Activated CD4-positive, alpha-beta memory T cell treated with anti-CD3 and anti-CD28 coated beads for 36 hours (primary cell): ENCODE results near the gene DPP7. TPM values are rescaled to one million over a fixed set of nuclear protein-coding genes. Genes with fewer than 3 reads are reported as not detected.

ENCODE experiments used
- CTCF ChIA-PET: fragments of 350-600 bp; sonication (Branson Sonifier 250); formaldehyde crosslinking; loops from one replicate; lab custom pipeline; 2021; ENCODE audit warnings: antibody characterized with exemption, inconsistent platforms; lab: Charles Lee
- POLR2A ChIA-PET: fragments of 350-600 bp; sonication (Branson Sonifier 250); formaldehyde crosslinking; loops from one replicate; lab custom pipeline; 2021; ENCODE audit warnings: antibody characterized with exemption; lab: Charles Lee
- DNase-seq: peaks from one replicate; pipeline ENCODE4 v3.0.0-alpha.2; 2020
- H3K27ac Mint-ChIP-seq: one replicate; pipeline ENCODE4 v1.8.0; 2021; ENCODE audit warnings: mixed read lengths
- H3K27me3 Mint-ChIP-seq: one replicate; pipeline ENCODE4 v1.8.0; 2021; ENCODE audit warnings: mixed read lengths
- H3K36me3 Mint-ChIP-seq: one replicate; pipeline ENCODE4 v1.8.0; 2021; ENCODE audit warnings: mixed read lengths
- H3K4me1 Mint-ChIP-seq: one replicate; pipeline ENCODE4 v1.8.0; 2021; ENCODE audit warnings: low read depth, mixed read lengths
- H3K4me3 Mint-ChIP-seq: one replicate; pipeline ENCODE4 v1.8.0; 2021; ENCODE audit warnings: mild to moderate bottlenecking, mixed read lengths
- H3K9me3 Mint-ChIP-seq: one replicate; pipeline ENCODE4 v1.8.0; 2021; ENCODE audit warnings: mixed read lengths
- intact Hi-C: fragments of 100-400 bp; cut with micrococcal nuclease; formaldehyde crosslinking; loops from one replicate; pipeline ENCODE4 v1.15.1; 2023
- total RNA-seq, 2 experiments: library from RNA; stranded (reverse); gene quantifications; one replicate each; pipeline ENCODE4 v1.2.3, GENCODE V29; 2021

The DPP7 gene
- total RNA-seq, 2 experiments from 2014 or later, result 195 to 208 TPM

DNA sequence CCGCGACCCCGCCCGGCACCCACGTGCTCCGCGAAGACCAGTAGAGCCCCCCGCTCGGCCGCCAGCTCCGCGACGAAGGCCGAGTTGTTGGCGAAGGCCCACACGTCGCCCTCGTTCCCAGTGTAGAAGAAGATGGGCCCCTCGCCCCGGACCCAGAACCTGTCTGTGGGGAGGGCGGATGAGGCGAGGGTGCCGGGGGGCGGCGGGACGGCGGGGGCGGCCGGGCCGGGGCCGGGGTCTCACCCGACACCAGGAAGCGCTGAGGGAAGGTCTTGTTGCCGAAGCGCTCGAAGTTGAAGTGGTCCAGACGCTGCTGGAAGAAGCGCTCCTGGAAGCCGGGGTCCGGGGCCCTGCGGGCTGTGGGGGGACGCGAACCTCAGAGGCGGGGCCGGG lies 317 bp downstream of the DPP7 start:
- no peak for DNase-seq
- Mint-ChIP-seq H3K27me3 (no peaks in the 10 kb centered on the region), H3K9me3 (no peaks in the 10 kb centered on the region), H3K4me1 (peaks cover 15% of the 10 kb centered on the region), H3K36me3 (peaks cover 5% of the 10 kb centered on the region), H3K27ac (no peak overlapping the region), H3K4me3 (peak overlapping the region; percentile 57)
- CTCF ChIA-PET, result interaction anchor here (0.7 to 3.0 kb wide), 7 partner anchors 18 to 122 kb away, joined by 3 to 15 read pairs (median 4); partner anchors contain the start of genes MAN1B1 and RNF224
- intact Hi-C loops, result loop anchor here (1.0 kb wide), 1 partner anchor 15 kb away; no protein-coding TSS in a partner anchor
- POLR2A ChIA-PET, result interaction anchor here (1.0 to 2.4 kb wide), 7 partner anchors 9 to 575 kb away, joined by 3 to 12 read pairs (median 5); partner anchors contain the start of genes MAN1B1, TPRN and TUBB4B

DNA sequence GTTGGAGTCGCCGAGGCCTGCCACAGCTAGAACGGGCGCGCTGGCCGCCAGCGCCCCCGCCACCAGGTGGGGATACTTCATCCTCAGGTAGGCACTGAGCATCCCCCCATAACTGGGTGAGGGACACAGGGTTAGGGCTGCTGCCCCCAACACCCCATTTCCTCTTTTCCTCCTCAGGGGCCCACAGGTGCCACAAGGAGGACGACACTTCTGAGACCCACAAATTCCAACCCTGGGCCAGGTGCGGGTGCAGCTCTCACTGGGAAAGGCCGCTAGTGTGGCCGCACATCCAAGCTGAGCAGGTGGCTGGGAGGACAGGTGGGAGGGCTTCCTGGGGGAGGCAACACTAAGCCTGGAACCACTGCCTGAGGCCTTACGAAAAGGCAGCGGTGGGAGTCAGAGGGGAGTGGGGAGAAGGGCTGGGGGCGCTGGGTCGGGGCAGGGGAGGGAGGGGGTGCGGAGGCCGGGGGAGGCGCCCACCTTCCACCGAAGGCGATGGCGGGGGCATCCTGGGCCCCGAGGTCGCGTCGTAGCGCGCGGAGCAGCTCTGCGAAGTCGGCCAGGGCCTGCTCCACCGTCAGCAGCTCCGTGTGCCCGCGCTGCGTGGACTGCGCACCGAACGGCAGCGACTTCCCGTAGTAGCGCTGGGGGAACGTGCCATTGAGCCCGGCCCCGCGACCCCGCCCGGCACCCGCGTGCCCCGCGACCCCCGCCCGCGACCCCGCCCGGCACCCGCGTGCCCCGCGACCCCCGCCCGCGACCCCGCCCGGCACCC lies 961 bp downstream of the DPP7 start:
- Mint-ChIP-seq H3K9me3 (no peaks in the 10 kb centered on the region), H3K4me1 (peaks cover 10% of the 10 kb centered on the region), H3K36me3 (peaks cover 8% of the 10 kb centered on the region), H3K27me3 (no peaks in the 10 kb centered on the region), H3K4me3 (peak overlapping the region; percentile 70), H3K27ac (no peak overlapping the region)
- ChIA-PET POLR2A (interaction anchor here (0.5 to 2.4 kb wide), 6 partner anchors 16 to 97 kb away, joined by 3 to 12 read pairs (median 4); partner anchors contain the start of genes MAN1B1 and TPRN), CTCF (interaction anchor here (0.7 to 3.0 kb wide), 7 partner anchors 18 to 123 kb away, joined by 3 to 15 read pairs (median 4); partner anchors contain the start of genes MAN1B1 and RNF224)
- DNase-seq, result peak; percentile 51
- intact Hi-C loops, result loop anchor here (1.0 kb wide), 1 partner anchor 16 kb away; no protein-coding TSS in a partner anchor

DNA sequence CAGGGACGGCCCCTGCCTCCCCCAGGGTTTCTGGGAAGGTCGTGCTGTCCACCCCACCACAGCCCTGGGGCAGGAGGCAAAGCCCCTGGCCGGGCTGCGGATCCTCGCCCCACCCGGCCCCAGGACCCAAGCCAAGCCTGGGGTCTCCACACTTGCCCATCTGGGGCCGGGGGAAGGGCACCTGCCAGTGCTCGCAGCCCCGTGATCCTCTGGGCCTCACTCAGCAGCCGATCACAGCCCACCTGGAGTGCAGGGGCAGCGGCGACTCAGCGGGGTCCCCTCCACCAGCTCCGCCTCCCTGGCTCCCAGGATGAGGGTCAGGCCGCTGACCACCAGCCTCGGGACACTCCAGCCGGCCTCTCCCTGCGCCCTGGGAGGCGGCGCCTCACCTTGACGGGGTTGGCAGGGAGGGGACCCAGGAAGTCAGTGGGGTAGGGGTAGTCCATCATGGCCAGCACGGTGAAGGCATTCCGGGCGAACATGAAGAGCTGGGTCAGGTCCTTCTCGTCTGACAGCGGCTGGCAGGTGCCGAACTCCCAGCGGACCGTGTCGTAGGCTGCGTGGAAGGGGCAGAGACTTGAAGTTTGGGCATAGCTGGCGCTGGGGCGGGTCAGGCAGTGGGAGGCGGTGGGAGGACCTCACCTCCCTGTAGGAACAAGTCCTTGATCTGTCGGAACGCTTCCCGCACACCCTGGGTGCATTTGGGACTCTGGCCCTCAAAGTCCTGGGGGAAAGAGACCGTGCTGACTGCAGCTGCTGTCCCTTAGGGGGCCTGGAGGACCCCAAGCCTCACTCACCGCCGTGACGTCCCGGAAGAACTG lies 1.8 kb downstream of the DPP7 start:
- no peak overlapping the region for H3K27ac Mint-ChIP-seq
- H3K4me1 Mint-ChIP-seq, result peaks cover 10% of the 10 kb centered on the region
- H3K27me3 Mint-ChIP-seq, result no peaks in the 10 kb centered on the region
- intact Hi-C loops, result no loop called here
- CTCF ChIA-PET, result interaction anchor here (1.3 to 3.0 kb wide), 3 partner anchors 17 to 114 kb away, joined by 4 to 15 read pairs (median 4); partner anchors contain the start of gene RNF224
- peaks cover 8% of the 10 kb centered on the region for H3K36me3 Mint-ChIP-seq
- no peak for DNase-seq
- POLR2A ChIA-PET, result interaction anchor here (1.2 to 2.1 kb wide), 2 partner anchors 17 to 26 kb away, joined by 5 to 8 read pairs; partner anchors contain the start of gene MAN1B1
- H3K4me3 Mint-ChIP-seq, result peak overlapping the region; percentile 70
- H3K9me3 Mint-ChIP-seq, result no peaks in the 10 kb centered on the region

DNA sequence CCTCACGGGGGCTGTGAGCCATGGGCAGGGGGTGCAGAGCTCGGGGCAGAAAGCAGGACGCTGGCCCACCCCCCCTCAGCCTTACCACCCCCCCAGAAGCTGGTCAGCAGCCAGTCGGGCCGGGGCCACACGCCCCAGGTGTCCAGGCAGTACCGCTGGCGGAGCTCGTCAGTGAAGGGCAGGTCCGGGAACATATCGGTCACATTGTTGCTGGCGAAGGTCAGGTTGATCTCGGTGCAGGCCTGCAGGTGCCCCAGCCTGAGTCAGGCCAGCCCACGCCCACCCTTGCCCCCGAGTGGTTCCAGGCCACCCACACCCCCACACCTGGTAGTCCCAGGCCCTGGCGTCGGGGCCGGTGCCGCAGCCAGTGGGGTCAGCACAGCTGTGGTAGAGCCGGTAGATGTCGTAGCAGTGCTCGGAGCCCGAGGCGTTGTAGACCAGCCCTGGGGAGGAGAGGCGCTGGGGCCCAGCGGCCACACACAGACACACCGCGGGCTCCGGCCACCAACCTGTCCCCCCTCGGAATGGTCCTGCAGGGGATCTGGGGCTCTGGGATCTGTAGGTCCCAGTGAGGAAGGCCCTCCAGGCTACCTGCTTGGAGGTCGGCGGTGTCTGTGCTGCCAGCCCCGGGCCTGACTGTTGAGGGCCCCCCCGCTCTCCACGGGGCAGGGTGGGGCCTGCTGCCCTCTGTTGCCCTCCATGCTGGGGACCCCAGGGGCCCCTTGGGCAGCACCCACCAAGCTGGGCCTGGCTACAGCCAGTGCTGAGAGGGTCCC lies 2.6 kb downstream of the DPP7 start:
- no peaks in the 10 kb centered on the region for H3K9me3 Mint-ChIP-seq
- H3K4me1 Mint-ChIP-seq, result peaks cover 10% of the 10 kb centered on the region
- no peaks in the 10 kb centered on the region for H3K27me3 Mint-ChIP-seq
- DNase-seq, result no peak
- no peak overlapping the region for H3K27ac Mint-ChIP-seq
- peaks cover 8% of the 10 kb centered on the region for H3K36me3 Mint-ChIP-seq
- intact Hi-C loops, result no loop called here
- no peak overlapping the region for H3K4me3 Mint-ChIP-seq
- CTCF ChIA-PET, result interaction anchor here (1.5 kb wide), 1 partner anchor 16 kb away, joined by 4 read pairs; no protein-coding TSS in a partner anchor
- POLR2A ChIA-PET, result interaction anchor here (0.6 to 0.7 kb wide), 2 partner anchors 25 to 296 kb away, joined by 3 read pairs; partner anchors contain the start of gene MAN1B1

DNA sequence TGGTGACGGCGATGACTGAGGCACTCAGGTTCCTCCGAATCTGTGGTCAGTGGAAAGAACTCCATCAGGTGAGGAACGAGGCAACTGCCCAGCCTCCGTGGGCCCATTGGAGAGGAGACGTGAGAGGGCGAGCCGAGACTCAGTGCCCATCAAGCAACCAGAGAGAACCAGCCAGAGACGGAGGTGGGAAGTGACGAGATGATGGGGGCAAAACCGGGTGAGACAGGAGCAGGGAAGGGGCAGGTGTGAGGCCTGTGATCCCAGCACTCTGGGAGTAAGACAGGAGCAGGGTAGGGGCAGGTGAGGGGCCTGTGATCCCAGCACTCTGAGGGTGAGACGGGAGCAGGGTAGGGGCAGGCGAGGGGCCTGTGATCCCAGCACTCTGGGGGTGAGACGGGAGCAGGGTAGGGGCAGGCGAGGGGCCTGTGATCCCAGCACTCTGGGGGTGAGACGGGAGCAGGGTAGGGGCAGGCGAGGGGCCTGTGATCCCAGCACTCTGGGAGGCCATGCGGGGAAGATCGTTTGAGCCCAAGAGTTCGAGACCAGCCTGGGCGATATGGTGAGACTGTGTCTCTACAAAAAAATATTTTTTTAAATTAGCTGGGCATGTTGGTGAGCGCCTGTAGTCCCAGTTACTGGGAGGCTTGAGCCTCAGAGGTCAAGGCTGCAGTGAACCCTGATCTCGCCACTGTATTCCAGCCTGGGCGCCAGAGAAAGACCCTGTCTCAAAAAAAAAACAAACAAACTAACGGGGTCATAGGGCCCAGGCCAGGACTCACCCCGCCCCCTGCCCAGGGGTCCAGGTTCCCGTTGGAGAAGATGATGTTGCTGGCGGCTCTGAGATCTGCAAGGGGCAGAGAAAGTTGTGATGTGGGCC lies 3.4 kb downstream of the DPP7 start:
- H3K36me3 Mint-ChIP-seq, result peaks cover 8% of the 10 kb centered on the region

DNA sequence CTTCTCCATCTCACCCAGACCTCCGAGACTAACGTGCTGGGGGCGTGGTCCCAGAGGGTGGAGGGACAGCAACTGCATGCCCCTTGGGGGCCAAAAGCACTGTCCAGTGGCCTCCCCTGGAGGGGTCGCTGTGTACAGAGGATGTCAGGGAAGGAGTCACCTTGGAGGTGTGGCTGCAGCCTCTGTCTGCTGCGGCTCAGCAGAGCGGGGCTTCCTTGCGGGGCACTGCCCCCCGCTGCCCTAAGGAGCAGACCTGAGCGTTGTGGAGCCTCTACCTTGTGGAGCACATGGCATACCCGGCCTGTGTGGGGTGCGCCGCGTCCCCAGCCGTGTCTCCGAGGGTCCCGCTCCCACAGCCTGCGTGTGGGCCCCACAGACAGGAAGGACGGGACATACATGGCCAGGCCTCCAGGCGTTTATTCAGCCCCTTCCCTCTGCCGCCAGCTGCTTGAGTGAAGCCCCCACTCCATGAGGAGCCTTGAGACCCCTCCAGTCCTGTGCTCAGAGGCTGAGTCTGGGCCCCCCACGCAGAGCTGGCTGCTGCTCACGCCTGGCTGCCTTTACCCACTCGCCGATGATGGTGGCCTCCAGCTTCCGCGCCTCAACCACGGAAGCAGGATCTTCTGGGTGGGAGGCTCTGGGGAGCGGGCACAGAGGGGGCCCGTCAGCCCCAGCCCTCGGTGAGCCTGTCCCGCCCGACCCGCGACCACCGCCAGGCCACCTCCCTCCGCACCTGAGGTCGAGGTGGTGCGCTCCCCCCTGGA lies 4.2 kb downstream of the DPP7 start:
- no peaks in the 10 kb centered on the region for H3K9me3 Mint-ChIP-seq
- intact Hi-C loops, result no loop called here
- POLR2A ChIA-PET, result no interaction called here
- no peak overlapping the region for H3K27ac Mint-ChIP-seq
- H3K27me3 Mint-ChIP-seq, result no peaks in the 10 kb centered on the region
- CTCF ChIA-PET, result no interaction called here
- H3K4me1 Mint-ChIP-seq, result peaks cover 10% of the 10 kb centered on the region
- H3K36me3 Mint-ChIP-seq, result peaks cover 8% of the 10 kb centered on the region
- no peak for DNase-seq
- no peak overlapping the region for H3K4me3 Mint-ChIP-seq

More for the DNA sequence above, 3.4 kb downstream of the DPP7 start:
- Mint-ChIP-seq H3K27me3 (no peaks in the 10 kb centered on the region), H3K9me3 (no peaks in the 10 kb centered on the region), H3K4me1 (peaks cover 10% of the 10 kb centered on the region), H3K27ac (no peak overlapping the region), H3K4me3 (no peak overlapping the region)
- DNase-seq, result no peak
- ChIA-PET CTCF (no interaction called here), POLR2A (interaction anchor here (0.7 kb wide), 1 partner anchor 24 kb away, joined by 3 read pairs; the partner anchor contains the start of gene MAN1B1)
- intact Hi-C loops, result no loop called here

DNA sequence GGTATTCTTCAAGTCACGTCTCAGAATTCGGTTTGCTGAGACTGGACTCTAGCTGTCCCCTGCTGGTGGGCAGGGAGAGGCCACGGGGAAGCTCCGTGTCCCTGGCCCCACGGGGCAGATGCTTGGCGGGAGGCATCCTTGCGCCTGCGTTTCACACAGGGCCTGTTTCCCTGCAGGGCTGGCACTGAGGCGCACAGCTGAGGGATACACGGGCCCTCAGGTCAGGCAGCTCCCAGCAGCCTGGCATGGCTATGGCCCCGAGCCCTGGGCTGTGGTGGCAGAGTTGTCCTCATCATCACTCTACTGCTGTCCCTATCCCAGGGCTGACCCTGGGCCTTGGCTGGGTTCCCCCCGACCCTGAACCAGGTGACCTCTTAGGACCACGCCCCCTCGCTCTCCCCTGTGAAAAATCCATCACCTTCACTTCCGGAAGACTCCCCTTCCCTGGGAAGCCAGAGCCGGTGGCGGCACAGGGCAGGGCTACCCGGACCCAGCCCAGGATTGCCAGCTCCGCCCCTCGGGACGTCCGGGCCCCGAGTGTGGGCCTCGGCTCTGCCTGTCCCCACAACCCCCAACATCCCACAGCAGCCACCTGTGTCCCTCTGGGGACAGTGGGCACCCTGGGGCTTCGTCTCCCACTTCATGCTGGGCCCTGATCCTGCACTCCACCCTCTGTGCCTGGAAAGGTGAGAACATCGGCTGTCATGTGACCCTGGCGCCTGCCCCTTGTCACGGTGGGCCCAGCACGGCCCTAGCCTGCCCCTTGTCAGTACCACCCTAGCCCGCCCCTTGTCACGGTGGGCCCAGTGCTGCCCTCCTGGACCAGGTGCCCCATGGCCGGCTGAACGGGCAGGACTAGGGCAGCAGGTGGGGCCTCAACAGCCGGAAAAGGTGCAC lies 5.0 kb downstream of the DPP7 start:
- POLR2A ChIA-PET, result no interaction called here

DNA sequence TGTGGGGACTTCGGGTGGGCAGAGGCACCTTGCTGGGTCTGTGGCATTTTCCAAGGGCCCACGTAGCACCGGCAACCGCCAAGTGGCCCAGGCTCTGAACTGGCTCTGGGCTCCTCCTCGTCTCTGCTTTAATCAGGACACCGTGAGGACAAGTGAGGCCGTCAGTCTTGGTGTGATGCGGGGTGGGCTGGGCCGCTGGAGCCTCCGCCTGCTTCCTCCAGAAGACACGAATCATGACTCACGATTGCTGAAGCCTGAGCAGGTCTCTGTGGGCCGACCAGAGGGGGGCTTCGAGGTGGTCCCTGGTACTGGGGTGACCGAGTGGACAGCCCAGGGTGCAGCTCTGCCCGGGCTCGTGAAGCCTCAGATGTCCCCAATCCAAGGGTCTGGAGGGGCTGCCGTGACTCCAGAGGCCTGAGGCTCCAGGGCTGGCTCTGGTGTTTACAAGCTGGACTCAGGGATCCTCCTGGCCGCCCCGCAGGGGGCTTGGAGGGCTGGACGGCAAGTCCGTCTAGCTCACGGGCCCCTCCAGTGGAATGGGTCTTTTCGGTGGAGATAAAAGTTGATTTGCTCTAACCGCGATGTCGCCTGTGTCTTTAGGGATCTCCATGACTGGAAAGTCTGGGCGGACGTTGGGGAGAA lies 5.8 kb downstream of the DPP7 start:
- DNase-seq, result no peak
- POLR2A ChIA-PET, result no interaction called here
- Mint-ChIP-seq H3K4me3 (no peak overlapping the region), H3K9me3 (no peaks in the 10 kb centered on the region), H3K27me3 (no peaks in the 10 kb centered on the region), H3K36me3 (peaks cover 8% of the 10 kb centered on the region), H3K27ac (no peak overlapping the region), H3K4me1 (peaks cover 10% of the 10 kb centered on the region)
- intact Hi-C loops, result no loop called here
- CTCF ChIA-PET, result interaction anchor here (0.8 to 1.5 kb wide), 2 partner anchors 13 to 128 kb away, joined by 3 to 4 read pairs; no protein-coding TSS in a partner anchor

More for the DNA sequence above, 5.0 kb downstream of the DPP7 start:
- Mint-ChIP-seq H3K27ac (no peak overlapping the region), H3K4me3 (no peak overlapping the region), H3K9me3 (no peaks in the 10 kb centered on the region), H3K36me3 (peaks cover 8% of the 10 kb centered on the region), H3K4me1 (peaks cover 10% of the 10 kb centered on the region), H3K27me3 (no peaks in the 10 kb centered on the region)
- DNase-seq, result no peak
- CTCF ChIA-PET, result interaction anchor here (0.8 to 1.5 kb wide), 2 partner anchors 14 to 127 kb away, joined by 3 to 4 read pairs; no protein-coding TSS in a partner anchor
- intact Hi-C loops, result no loop called here

DNA sequence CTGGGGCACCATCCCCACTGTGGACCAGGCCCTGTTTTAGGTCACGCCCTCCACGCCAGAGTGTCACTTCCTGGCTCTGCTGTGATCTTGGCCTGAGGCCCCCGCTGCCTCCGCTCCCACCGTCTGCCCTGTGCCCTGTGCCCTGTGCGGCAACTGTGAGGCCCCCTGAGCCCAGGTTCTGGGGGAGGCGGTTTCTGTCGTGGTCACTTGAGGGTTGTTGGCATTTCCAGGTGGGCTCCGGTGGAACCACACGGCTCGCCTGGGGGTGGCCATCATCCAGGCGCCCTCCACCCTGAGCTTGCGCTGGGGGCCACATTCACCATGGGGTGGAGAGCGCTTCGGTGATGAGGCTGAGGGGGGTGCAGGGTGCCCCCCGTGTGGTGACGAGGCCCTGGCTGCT lies 6.6 kb downstream of the DPP7 start:
- Mint-ChIP-seq H3K27me3 (no peaks in the 10 kb centered on the region), H3K27ac (no peak overlapping the region), H3K4me1 (peaks cover 5% of the 10 kb centered on the region), H3K36me3 (peaks cover 8% of the 10 kb centered on the region), H3K4me3 (no peak overlapping the region), H3K9me3 (no peaks in the 10 kb centered on the region)
- no peak for DNase-seq
- CTCF ChIA-PET, result interaction anchor here (1.2 to 1.5 kb wide), 3 partner anchors 12 to 129 kb away, joined by 3 to 4 read pairs (median 3); no protein-coding TSS in a partner anchor
- intact Hi-C loops, result no loop called here
- POLR2A ChIA-PET, result interaction anchor here (0.6 to 1.0 kb wide), 2 partner anchors 12 to 325 kb away, joined by 3 read pairs; no protein-coding TSS in a partner anchor
